GM18867 (cell line): ENCODE data around the gene C17orf113.

Source experiments
- ATAC-seq: cut with Tn5 transposase; IDR thresholded peaks from one replicate; pipeline ENCODE4 v1.9.1; 2021; ENCODE audit warnings: mild to moderate bottlenecking, moderate library complexity; ENCODE audit not compliant: unreplicated experiment

The C17orf113 gene

DNA sequence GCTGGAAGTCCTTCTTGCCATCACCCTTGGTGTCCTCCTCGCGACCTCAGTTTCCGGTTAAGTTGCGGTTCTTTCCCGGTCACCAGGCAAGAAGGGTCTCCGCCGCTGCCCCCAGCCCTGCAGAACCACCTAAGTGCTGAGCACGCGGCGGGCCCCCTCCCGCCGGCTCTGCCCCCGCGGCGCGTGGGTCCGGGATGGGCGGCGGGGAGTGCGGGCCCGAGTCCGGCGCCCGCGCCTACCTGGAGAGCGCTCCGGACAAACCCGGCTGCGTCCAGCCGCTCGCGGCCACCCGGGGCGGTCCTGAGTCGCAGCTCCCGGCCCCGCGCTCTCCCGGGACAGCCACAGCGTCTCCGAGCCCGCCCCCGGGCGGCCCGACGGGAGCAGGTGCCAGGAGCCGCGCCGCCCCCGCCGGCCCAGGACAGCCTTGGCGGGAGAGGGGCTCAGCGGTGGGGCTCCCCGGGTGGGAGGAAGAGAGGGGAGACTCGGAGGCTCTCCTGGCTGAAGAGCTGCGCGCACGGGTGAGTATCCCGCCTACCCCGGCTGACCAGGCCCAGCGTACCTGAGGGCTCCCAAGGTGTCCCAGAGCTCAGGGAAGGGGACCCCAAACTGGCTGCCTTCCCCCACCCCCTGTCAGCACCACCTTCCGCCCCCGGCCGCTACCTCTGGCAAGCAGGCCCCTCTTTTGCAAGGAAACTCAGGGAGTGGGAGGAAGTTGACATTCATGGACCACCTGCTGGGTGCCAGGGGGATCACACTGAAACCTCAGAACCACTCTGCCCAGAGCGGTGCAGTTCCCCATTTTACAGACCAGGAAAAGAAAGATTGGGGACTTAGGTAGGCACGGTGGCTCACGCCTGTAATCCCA lies 22.2 kb upstream of the C17orf113 start:
- no peak for ATAC-seq

DNA sequence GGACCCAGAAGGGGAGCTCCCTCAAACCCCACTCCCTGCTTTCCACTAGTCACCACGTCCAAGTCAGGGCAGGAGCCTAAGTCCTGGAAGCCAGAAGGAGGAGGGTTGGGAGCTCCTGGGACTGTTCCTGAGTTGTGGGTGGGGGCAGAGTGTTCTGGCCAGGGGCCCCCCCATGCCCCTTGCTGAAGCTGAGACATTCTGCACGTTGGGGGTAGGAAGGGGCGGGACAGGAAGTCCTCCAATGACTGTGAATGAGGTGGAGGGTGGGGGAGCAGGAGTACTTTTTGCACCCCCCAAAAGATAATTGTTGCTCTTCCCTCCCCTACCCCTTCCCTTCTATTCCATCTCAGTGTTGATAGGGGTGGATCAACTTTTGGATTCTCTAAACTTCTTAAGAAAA lies 21.4 kb upstream of the C17orf113 start:
- no peak for ATAC-seq

DNA sequence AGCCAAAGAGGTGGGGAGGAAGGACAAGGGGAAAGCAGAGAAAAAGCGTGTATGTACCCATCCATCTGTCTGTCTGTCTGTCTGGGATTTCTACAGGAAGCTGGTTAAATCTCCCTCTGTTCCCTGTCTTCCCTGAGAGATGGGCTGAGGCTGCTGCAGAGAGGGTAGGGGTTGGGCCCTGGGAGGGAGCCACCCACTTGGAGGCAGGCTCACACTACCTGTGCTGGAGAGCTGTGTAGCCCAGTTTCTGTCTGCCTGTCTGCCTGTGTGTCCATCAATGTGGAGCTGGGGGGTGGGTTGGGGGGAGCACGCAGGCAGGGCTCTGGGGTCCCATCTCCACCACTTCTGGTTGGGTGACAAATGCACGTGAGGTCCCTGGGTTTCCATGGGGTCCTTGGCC lies 18.6 kb upstream of the C17orf113 start:
- no peak for ATAC-seq

DNA sequence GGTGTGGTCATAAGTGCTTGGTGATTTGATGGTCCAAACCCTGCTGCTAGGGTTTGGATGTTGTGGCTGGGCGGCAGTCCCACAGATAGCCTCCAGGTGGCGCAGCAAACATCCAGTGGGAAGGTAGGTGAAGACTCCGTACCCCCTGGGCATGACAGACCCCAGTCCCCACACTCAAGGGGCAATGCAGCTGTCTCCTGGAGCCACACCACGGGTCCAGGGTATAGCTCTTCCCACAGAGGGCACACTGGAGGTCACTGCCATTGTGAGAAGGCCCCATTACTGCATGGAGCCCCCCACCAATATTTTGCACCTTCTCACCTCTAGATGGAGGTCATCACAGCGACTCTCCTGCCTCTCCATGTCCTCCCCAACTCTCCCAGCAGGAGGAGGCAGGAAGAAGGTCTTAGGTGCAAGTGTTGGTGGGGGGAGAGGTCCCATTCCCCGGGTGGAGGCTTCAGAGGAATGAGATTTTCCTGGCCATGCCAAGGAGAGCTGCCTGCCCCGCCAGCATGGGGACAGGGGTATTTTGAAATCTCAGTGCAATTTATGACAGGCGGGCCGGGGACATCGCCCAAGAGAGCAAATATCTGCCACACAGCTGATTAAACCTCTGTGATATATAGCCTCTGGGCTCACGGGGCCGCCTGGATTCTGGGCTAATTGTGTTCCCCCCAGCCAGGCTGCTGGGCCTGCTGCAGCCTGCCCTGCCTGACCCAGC lies 17.1 kb upstream of the C17orf113 start:
- no peak for ATAC-seq

DNA sequence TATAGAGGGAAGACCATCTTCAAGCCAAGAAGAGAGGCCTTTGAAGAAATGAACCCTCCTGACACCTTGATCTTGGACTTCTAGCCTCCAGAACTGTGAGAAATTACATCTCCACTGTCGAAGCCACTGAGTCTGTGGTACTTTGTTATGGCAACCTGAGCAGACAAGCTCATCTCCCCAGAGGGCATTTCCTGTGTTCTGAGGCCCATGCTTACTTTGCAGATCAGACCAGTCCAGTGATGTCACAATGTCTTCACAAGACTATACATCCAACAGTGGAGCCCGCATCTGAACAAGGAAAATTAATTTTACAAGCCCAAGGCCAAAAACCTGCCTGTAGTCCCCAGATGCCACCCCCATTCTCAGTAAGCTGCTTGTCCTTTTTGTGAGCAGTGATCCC lies 14.8 kb upstream of the C17orf113 start:
- ATAC-seq: no peak

DNA sequence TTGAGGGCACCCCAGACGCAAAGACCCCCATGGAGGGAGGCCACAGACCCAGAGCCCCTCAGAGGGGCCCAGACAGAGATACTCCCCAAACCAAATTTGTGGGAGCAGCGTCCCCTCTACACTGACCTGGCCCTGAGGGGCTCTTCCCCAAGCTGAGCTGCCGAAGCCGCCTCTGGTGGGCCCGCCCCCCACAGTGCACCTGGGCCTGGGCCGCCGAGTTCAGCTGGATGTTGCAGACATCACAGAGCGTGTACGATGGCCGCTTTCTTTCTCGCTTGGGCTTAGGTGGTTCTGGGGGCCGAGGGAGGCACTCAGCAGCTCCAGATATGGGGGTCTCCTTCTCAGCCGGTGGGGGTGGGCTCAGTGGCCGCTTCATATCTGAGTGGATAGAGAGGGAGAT lies 12.3 kb upstream of the C17orf113 start:
- ATAC-seq: no peak

DNA sequence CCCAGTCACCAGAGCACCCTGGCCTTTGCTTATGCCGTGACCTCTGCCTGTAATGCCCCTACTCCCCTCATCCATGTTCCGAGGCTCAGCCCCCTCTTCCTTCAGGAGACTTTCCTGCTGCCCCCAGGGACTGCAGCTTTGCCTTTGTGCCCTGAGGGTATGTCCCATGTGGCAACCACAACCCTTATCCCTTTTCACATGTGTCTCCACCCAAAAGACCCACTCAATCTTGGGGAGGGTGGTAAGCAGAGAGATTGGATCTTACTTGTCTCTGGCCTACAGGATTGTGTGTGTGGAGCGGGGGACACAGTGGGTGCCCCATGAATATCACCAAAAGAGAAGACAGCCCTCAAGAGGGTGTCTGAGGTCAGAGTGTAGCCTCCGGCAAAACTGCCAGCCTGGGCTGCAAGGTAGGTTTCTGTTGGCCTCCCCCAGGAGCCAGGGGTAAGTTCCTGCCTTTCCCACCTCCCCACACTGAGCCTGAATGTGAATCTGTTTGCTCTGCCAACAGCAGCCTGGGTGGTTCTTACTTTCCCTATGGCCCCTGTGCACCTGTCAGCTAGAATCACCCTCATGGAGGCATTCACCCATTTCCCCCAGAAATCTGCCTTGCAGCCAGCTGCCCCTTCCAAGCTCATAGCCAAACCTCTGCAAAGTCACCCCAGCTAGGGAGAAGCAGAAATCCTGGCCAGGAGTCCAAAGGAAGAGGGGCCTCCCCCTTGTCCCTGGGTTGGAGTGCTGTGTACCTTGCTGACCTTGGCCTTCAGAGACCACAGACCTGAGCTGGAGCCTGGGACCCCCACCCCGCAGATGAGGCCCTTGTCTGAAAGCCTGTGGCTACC lies 11.5 kb upstream of the C17orf113 start:
- no peak for ATAC-seq

DNA sequence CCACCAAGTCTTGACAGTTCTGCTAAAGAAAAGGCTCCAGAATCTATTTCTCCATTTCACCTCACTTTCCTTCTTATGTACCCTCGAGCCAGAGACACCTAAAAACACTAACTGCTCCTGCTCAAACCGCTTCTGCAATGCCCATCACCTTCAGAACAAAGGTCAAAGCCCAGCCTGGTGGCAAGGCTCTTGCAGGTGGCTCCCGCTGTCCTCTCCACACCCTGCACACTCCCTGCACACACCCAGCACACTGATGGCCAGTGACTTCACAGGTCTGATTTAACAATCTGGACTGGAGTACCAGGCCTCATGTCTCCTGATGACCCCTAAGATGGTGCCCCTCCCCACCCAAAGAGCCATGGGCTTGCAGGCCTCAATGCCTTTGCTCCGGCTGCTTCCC lies 9.8 kb upstream of the C17orf113 start:
- no peak for ATAC-seq

DNA sequence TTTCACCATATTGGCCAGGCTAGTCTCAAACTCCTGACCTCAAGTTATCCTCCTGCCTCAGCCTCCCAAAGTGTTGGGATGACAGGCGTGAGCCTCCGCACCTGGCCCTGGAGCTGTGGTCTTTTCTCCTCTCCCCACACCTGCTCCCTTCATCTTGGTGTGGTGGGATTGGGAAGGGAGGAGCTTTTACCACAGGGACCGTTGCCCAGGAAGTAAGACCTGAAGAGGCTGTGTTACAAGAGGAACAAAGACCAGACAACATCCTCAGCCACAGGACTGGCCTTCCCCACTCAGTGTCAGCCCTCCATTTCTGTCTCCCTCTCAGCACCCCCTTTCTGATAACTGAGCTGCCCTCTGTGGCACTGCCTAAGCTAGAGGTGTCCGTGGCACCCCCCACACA lies 9.4 kb upstream of the C17orf113 start:
- ATAC-seq: no peak

DNA sequence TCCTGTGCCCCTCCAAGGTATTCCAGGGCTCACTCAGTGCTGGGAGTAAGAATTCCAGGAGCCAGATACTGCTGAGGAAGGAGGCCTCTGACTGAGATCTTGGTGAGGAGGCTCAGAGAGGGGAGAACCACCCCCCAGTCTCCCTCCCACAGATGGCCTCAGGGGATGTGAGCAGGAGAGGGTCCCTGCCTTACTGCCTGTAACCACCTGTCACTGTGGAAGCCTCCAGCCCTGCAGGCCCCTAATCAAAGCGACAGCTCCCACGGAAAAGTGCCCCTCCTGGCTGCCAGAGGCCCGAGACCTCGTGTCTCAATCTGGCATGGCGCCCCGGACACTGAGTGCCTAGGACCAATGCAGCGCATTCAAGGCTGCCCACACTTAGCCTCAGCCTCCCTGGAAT lies 7.7 kb upstream of the C17orf113 start:
- no peak for ATAC-seq

DNA sequence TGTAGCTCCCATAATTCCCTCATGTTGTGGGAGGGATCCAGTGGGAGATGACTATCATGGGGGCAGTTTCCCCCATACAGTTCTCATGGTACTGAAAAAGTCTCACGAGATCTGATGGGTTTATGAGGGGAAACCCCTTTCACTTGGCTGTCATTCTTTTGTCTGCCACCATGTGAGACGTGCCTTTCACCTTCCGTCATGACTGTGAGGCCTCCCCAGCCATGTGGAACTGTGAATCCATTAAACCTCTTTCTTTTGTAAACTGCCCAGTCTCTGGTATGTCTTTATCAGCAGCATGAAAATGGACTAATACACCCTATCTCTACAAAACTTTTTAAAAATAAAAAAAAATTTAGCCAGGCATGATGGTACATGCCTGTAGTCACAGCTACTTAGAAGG lies 6.2 kb upstream of the C17orf113 start:
- no peak for ATAC-seq

DNA sequence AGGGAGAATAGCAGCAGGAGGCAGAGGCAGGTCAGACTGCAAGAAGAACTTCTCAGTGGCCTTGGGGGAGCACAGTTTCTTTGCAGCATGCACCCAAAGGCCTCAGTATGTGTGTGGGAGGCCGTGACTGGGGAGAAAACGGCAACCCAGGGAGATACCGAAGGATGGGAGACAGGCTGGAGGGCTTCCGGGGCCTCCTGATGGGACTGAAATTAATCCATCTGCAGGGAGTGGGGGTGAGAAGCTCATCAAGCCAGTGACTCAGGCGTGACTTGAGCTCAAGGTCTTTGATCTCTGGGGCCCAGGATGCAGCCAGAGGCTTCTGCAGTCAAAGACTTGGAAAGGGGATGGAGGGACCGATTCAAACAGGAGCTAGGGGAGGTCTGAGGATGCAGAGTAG lies 5.1 kb upstream of the C17orf113 start:
- ATAC-seq: no peak

DNA sequence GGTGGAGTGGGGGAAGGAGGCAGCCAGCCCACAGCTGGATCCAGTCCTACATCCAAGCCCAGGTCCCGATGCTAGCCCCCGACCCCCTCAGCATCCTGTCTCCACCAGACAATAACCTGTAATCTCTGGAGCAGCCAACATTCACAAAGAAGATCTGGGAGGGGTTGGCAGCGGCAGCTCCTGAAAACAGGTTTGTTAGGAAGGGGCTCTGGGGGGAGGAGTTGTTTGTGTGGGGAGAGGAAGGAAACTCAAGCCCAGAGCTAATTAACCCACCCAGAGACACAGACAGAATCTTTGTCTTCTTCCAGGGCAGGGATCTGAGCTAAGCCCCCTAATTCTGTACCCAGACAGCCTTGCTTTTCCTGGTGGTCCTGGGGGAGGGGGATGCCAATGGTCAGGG lies 4.6 kb upstream of the C17orf113 start:
- ATAC-seq: no peak

DNA sequence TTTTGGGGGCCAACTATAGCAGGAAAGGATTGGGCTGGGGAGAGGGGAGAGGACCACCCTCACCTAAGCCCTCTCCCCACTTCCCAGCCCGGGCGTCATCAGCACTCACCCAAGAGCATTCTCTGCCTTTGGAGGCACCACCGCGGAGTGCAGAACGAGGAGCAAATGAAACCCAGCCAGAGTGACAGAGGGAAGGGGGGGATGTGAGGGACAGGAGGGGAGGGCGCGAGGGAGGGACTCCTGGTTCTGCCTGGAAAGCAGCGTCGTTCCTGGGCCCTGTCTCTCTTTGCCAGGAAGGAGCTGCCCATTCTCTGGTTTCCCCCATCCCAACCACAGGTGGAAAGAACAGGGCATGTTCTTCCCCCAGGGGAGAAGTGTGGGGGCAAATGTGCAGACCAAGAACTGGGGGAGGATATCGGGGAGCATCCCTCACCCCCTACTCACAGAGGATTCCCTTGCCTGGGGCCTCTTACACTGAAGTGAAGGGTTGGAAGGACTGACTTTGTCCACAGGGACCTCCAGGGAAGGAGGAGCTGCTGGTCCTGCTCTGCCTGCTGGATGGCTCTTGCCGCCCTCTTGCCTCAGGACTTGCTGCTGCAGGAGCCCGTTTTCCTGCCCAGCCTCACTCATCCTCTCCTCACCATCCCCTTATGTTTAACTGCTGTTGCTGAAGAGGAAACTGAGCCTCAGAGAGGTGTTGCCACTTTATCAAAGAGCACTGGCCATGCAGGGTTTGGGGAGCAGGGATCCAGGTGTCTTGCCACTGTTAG lies 3.5 kb upstream of the C17orf113 start:
- no peak for ATAC-seq

DNA sequence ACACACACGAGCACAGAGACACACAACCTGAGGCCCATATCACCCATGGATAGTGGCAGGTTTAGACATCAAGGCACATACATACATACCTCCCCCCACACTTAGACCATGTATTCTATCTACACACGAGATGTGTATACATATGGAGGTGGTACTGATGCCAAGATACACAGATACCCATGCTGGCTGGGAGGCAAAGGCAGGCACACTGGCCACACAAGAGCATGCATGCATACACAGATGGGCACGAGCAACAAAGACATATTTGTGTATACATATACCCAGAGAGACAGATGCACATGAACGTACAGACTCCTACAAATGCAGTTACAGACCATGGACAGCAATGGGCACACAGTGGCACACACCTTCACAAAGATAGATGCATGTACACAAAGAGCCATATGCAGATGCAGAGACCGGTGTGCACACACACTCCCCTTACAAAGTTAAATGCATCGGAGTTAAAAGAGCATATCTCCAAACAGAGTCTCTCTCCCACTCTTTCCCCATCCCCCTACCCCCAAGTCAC lies 2.0 kb upstream of the C17orf113 start:
- ATAC-seq: no peak

DNA sequence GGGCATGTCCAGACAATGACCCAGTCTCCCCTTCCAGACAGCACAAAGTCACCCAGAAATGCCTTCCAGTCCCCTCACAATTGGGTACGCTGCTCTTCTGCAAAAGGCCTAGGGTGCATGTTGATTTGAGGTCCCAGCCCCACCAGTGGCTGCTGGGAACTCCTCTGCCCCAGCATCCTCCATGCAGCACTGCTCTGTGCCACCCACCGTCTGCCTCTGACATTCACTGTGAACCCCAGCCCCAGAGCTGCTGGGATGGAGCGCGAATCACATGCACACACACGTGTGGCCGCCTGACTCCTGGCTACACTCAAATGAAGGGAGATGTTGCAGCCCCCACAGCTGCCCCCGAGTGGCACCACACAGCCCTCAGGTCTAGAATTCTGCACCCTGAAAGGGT lies 1.2 kb upstream of the C17orf113 start:
- no peak for ATAC-seq

DNA sequence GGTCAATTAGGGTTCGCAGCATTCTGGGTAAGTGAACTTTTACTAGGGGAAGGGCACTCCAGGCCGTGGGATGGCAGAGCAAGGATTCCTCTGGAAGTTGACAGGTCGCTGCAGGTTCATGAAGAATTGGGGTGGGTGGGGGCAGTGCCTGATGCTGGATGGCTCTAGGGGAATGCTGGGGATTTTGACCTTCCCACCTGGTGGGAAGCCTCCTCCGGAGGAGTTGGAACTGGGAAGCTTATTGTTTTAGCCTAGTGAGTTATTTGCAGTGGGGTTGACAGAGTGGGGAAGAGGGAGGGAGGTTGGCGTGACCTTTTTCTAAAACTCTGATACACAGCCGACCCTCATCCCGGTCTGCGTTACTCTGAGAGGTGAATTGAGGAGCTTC lies 606 bp upstream of the C17orf113 start:
- no peak for ATAC-seq

DNA sequence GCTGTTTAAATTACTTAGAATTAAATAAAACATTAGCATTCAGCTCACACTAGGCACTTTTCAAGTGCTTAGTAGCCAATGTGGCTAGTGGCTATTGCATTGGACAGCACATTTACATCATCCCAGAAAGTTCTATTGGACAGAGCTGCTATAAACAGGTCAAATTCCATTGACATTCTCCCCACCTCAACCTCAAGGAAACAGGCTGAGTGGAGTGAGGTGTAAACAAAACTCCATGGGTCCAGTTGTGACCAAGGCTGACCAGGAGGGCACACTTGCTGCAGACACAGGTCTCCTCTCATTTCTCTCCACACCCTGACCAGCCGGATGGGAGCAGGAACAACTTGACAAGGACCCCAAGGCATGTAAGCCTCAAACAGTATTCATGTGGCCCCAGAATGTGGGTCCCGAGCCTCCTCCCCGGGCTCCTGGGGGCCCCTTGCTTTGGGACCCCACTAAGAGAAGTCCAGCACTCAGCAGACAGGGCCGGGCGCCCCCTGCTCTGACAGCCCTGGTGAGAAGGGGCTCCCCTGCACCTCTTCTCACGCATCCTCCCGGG lies 488 bp downstream of the C17orf113 start:
- no peak for ATAC-seq

DNA sequence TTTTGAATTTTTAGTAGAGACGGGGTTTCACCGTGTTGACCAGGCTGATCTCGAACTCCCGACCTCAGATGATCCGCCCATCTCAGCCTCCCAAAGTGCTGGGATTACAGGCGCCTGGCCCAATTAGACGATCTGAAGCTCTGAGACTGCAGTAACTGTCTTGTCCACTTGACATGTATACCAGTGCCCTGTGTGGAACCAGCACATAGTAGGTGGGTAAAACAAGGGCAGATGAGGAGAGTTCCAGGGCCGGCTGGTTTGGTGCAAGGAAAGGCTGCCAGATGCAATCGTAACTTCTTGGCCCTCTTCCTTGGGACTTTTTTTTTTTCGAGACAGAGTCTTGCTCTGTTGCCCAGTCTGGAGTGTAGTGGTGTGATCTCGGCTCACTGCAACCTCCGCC lies 3.1 kb downstream of the C17orf113 start:
- no peak for ATAC-seq

DNA sequence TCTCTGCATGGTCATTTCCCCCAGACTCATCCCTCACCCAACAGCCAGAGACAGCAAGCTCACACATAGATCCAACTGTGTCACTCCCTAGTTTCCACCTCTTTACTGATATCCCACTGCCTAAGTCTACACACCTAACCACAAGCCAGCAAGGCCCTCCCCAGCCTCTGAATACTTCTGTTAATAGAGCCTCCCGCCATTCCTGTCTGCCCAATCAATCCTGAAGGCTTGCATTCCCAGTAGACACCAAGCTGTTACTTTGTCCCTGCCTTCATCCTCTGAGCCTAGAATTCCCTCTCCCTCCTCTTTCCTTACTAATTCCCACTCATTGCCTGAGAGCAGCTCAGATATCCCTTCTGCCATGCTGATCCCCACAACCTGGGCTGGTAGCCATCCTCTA lies 4.7 kb downstream of the C17orf113 start:
- no peak for ATAC-seq
